HG03039 (cell line): ENCODE measurements around the gene CCDC9B.
A peak's percentile ranks its signal among the peaks of the same experiment; 100 is the strongest.

Experiments
- ATAC-seq: cut with Tn5 transposase; IDR thresholded peaks from one replicate; pipeline ENCODE4 v1.9.1; 2021; ENCODE audit warnings: mild to moderate bottlenecking, moderate library complexity; ENCODE audit not compliant: unreplicated experiment

CCDC9B gene

DNA sequence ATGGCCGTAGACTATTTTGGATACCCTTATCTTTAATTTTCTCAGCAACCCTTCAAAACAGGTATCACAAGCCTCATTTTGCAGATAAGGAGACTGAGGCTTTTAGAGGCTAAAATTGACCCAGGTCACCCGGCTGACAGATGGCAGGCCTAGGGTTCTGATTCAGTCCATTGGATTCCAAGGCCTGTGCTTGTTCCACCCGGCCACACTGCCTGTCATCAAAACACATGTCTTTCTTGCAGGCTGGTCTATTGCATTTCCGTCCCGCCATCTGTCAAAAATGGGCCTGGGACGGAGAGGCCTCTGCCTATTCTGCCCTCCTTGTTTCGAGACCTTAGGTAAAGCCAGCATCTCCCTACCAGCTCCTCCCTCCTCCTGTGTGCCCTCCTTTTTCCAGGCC is 9.1 kb downstream of the CCDC9B start:
- ATAC-seq: no peak

DNA sequence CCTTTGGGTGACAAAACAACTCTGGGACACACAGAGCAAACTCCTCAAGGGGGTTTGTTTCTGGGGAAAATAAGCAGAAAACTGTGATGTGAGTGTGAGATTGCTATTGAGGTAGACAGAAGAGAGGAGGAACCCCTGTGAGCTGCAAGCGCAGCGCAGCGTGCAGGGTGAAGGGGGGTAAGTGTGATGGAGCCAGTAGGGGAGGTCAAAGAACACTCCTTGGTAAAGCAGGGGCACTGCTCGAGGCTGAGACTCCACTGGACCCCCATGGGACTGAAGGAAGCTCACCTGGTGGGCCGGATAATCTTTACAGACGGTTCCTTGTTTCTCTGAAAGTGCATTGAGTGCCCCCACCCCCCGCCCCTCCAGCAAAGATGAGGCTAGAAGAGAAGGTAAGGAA is 9.7 kb downstream of the CCDC9B start:
- ATAC-seq: no peak

DNA sequence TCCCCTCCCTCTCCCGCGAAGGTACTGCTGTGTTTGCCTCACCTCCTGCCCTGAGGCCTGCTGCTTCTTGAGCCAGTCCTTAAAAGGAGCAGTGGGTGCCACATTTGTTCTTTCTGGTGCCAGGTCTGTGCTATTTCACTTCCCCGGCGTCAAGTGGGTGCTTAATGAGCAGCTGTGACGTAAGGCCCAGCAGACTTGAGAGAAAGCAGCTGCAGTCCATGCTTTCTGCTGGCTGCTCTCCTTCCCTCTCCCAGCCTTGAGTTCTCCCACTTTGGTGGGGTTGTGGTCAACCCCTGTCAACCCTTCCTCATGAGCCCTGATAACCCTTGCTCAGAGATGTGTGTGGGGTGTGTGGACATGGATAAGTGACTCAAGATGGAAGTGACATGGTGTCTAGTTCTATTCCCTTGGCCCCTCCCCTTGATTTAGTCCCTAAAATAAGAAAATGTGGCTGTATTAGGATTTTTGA is 10.3 kb downstream of the CCDC9B start:
- no peak for ATAC-seq

DNA sequence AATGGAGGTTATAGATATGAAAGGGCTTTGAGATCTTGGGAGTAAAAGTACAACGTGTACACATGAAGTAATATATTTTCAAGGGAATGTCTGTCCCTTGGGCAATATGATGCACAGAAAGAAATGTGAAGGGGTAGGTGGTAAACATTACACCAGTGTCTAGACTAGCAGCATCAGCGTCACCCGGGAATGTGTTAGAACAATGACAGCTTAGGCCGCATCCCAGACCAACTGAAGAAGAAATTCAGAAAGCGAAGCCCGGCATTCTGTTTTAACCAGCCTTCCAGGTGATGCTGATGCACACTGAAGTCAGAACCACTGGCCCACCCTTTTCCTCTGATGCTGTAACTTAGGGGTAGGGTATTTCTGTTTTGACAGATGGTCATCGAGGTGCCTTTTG is 10.9 kb downstream of the CCDC9B start:
- ATAC-seq: no peak

DNA sequence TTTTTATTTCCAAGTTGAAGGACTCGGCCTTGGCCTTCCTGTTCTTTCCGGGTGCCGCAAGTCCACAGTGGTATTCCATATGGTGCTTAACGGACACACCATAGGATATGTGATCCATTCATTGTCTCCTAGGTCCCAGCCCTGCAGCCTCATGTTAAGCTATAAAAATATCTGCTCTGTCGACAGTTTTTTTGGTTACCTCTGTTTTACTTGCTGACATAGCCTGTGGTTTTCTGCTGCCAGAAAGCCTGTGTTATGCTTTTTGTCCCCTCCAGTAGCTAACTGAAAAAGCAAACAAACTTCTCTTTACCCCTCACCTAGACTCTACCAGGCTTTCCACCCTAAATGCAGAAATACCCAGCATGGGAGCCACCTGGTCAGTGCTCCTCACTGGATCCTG is 12.0 kb downstream of the CCDC9B start:
- no peak for ATAC-seq

DNA sequence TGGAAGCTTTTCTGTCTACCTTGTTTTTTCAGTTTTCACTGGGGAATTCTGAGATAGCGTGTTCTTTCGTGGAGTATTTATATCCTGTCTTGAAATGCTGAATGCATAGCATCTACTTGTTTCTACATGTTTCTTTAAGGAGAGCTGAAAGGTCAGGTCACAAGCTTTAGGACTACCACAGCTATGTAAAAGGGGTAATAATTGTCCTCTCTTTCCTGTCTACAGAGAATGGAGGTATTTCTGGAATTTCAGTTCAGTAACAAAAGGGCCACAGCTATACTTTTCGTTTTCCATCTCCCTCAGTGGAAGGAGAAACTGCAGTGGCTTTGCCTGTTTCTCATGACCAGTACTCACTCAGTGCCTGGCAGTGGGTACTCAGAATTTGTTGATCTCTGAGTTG is 12.6 kb downstream of the CCDC9B start:
- ATAC-seq: no peak

DNA sequence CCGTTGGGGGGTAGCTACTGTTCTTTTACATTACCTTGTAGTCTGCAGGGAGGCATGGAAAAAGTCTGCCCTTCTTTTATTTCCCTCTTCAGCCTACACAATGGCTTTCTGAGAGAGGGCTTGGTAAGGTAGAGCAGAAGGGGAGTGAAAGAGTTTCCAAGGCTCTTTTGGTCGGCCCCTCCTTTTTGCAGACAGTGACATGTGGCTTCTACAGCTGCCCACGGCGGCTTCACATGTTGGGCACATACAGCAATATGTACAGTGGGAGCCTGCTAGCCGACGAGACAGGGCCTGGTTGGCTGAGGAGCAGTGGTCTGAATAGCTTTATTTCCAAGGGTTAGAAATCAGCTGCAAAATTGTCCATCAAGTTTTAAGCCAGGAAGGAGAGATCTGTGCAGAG is 13.3 kb downstream of the CCDC9B start:
- ATAC-seq: no peak

DNA sequence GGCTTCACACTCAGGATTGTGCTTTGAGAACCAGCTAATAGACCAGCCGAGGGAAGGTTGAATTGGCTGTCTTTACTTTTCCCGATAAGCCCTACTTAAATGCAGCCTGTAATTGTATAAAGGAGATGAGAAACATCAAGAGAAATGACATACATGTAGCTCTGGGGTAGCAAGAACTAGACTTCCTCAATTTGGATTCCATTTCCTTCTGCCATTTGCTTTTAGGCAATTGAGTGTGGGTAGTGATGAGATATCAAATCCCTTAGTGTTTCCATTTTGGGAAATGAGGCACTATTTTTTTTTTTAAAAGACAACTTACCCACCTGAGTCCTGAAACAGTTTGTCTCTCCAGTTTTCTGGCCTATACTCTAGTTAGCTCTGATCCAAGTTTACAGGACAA is 15.0 kb downstream of the CCDC9B start:
- ATAC-seq: no peak

DNA sequence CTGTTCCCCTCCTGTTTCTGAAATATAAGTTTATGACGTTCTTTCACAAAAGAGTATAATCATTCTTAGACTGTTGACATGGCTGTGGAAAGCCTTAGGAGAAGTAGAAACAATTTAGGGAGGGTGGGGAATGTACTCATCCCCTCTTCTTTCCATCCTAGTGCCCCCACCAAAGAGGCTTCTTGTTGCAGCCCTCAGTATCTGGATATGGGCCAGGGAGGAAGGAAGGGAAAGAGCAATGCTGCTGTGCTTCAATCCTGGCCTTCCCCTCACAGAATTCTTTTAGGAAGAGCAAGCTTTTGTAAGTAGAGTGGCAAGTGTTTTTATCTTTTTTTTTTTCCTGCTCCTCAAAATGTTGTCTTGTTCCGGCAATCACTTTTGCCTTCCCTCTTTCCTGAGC is 15.6 kb downstream of the CCDC9B start:
- no peak for ATAC-seq

DNA sequence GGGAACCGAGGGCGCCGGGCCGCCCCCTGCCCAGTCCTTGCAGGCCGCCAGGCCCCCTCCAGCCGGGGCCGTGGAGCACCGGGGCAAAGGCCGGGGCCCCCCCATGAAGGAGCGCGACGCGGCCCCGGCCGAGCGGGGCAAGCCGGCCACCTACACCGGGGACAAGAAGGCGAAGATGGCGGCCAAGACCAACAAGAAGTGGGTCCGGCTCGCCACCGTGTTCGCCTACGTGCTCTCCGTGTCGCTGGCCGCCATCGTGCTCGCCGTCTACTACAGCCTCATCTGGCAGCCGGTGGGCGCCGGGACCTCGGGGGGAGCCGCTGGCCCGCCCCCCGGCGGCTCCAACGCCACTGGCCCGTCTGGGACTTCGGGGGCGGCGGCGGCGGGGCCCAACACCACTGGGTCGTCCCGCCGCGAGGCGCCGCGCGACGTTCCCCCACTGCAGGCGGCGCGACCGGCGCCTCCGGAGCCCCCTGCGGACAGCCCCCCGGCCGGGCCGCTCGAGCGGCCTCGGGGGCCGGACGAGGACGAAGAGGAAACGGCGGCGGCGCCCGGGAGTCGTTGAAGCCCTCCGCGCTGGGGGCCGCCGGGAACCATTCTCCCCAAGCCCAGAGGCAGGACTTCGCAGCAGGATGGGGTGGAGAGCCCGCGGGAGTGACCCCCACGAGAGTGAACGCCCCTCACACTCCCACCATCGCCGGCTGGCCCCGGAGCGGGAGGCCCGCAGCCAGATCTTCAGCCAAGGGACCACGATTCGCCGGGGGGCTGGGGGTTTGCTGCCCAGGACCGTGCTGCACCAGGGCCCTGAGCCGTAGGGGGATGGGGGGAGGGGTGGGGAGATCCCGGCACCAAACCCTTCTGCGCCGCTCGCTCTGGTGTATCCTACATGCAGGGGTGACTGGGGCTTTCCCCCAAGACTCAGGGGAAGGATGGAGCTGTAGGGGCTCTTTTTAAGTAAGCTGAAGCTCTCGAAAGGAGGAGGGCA is 16.5 kb downstream of the CCDC9B start:
- peak; percentile 5 for ATAC-seq

DNA sequence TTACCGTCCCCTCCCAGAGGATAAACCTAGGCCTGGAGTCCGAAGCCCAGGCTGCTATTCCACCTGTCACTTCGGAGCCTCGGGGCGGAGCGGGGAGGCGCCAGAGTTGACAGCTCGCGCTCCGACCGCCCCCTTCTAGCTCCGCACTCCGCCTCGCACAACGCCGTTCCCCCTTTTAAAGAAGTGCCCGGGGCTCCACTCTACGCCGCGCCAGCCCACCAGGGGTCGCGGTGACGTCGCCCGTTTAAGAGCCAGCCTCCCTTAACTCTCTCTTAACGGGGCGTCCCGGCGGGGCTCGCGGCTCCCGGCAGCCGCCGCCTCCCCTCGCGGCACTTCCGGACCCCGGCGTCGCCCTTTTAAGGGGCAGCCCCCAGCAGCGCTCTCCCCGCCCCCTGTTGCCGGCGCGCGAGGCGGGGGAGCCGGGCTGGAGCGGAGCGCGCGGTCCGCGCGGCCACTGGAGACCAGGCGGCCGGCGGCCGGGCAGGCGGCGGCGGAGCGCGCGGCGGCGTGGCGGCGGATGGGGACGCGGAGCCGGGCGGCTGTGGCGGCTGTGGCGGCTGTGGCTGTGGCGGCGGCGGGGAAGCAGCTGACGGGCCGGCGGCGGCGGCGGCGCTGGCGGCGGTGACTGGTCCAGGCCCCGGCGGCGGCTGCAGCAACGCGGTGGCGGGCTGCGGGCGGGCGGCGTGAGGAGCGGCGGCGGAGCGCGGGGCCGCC is 17.3 kb downstream of the CCDC9B start, which contains the start of gene INAFM2:
INAFM2 (plus strand) TSS at position 454 of the 714 bp plus-strand sequence. CDS start 364 bp downstream, outside the sequence.
- ATAC-seq: peak; percentile 78

DNA sequence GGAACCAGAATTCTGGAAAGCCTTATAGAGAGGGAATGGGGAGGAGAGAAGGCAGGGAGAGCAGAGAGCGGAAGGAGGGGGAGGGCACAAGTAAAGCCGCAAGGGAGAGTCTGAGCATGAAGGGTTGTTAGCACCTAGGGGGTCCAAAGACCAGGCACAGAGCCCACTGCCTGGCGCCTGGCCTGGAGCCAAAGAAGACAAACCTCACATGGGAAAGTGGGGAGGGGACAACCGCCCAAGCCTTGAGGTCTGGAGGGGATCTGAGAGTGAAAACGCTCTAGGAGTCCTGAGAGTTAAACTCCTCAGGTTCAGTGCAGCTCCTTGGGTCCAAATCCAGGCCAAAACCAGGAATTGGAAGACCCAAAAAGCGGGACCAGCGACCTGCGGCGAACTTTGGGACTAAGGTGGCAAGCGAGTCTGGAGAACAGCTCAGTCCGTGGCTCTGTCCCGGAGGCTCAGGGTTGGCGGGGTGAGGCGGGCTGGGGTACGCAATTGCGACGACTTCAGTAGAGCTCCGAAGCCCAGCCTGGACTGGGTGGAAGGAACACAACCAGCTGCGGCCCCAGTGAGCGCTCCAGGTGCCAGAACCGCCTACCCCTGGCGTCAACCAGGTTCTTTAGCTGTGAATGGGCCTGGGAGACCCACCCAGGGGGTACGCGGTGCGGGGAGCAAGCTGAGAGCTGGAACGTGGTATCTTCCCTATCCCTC is 18.1 kb downstream of the CCDC9B start:
- ATAC-seq: no peak

DNA sequence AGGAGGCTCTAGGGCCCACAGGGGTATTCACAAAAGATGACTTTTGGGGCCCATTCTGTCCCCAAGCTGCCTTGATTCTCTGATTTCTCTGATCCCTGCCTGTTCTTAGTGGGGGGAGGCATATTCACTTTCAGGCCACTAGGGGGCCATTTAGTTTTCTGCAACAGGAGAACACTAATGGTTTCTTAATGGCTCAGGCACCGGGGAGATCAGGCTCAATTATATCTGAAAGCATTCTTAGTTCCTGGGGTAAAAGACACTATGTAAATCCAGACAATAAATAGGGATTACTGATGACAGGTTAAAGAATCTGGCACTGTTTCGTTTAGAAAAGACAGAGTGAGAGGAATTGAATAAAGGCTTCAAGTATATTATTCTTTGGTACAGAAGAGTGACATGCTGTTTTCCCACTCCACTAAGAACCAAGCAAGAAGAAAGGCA is 19.8 kb downstream of the CCDC9B start:
- ATAC-seq: no peak

DNA sequence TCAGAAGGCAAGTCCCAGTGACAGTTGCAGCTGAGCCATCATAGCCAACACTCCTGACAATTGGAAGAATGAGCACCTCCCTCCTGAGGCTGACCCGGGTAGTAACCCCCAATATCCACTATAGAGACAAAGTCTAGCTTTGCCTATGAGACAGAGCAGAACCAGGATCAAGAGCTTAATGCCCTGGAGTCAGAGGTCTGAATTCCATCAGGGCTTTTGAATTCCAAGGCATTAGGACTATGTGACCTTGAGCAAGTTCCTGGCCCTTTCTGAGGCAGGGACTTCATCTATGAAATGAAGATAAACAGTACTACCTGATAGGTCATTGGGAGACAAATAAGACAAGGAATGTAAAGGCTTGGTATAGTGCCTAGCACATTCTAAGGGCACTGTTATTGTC is 20.3 kb downstream of the CCDC9B start:
- ATAC-seq: no peak

DNA sequence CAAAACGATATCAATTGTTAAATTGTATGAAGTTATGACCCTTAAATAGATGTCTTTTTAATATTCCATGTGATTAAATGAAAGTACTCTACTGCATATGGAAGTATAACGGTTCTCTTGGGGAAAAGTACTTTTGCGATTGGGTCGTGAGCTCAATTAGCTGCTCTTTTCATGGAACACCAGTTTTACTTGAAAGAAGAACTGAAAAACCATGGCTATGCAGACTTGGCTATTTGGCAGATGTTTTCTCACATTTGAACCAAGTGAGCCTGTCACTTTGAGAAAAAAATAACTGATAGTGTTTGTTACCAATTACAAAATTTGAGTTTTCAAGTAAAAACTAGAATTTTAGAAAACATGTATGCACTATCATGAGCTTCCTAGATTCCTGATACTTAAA is 23.2 kb downstream of the CCDC9B start:
- no peak for ATAC-seq

DNA sequence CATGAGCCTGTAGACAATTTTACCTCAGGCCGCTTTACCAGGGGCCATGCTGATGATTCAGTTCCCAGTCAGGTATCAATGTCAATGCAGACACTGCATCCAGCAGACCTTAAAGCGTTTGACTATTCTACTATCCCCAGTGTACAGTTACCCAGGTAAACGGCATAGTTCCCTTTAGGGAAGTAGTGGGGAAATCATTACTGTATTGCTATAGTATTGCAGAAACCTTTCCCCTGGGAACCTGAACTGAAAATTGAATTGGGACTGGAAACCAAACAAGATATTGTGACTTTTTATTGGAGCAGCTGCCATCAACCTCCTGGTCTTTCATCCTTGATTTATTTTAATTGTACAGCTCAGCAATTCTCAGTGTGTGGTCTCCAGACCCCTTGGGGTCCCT is 23.8 kb downstream of the CCDC9B start:
- ATAC-seq: no peak

DNA sequence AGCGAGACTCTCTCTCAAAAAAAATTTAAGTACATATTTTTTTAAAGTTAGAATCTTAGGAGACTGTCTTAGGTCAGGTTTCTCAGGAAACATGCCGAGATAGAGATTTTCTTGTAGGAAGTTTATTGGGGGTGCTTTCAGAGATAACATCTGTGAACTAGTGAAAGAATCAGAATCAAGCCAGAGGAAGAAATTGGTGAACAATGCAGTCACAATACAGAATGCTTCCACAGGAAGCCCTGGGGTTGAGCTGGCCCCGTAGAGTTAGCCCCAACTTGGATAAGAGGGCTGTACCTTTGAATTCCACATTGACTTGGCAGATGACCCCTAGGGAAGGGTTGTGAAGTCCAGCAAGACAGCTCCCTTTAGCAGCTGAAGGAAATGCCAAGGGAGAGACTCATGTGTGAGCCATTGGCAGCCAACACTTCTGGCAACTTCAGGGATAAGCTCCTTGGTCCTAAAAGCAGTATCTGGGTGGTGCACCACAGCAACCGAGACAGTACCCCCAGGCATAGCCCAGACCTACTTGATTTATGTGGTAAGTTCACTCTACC is 25.9 kb downstream of the CCDC9B start:
- ATAC-seq: no peak

DNA sequence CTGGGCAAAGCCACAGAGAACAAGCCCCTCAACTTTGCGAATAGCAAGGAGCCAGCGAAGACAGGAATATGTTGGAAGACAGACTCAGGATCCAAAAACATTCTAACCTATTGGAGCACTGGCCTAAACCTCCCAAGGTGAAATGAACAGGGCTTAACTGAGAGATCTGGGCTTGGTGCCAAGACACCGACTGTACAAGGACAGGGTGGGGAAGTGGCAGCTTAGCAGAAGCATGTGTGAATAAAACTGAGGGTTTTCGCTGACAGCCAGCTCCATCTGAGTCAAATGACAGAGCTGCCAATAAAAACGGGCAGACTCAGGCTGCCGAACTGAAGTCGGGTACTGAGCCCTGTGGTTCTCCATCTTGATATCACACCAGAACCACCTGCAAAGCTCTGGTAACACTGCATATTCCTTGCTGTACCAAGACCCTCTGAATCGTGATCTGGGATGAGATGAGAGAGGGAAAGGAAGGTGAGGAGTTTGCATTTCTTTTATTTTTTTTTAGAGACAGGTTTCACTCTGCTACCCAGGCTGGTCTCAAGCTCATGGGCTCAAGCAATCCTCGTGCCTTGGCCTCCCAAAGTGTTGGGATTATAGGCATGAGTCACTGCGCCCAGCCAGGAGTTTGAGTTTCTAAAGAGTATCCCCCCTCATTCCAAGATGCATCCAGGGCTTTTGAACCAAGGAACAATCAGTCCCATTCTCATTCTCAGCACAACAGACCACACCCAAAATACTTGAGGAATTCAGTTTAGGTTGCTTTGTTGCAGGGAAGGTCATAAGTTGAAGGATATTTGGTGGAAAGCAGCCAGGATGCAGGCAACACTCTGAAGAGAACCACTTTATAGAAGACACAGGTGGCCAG is 27.0 kb downstream of the CCDC9B start:
- no peak for ATAC-seq

DNA sequence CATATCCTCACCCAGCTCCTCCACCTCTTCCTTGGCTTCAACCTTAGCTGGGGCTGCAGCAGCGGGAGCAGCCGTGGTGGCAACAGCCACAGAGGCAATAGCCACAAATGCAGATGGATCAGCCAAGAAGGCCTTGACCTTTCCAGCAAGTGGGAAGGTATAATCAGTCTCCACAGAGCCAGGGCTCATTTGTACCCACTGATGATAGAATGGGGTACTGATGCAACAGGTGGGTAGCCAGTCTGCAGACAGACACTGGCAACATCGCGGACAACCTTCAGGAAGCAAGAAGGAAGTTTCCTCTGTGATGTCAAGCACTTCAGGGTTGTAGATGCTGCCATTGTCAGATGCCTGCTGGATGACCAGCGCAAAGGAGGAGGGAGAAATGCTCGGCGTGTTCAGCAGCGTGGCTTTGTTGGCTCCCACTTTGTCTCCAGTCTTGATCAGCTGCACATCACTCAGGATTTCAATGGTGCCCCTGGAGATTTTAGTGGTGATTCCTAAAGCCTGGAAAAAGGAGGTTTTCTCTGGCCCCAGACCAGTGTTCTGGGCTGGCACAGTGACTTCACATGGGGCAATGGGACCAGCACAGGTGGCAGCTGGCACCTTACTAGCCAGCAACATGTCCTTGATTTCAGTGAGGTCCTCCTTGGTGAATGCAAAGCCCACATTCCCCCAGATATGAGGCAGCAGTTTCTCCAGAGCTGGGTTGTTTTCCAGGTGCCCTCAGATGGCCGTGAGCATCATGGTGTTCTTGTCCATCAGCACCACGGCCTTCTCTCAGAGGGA is 28.2 kb downstream of the CCDC9B start:
- ATAC-seq: no peak
